Psoas muscle (tissue), 8 donors: ENCODE measurements around the gene SORBS2. TPM values are rescaled to one million over a fixed set of nuclear protein-coding genes. Genes with fewer than 3 reads are reported as not detected.
A peak's percentile ranks its signal among the peaks of the same experiment; 100 is the strongest.

ENCODE experiments used
- ATAC-seq, 4 donors: fragments of 200-7000 bp; cut with Tn5 transposase; one replicate each; pipeline ENCODE4 v1.9.1; 2020; ENCODE audit warnings: moderate library complexity in 3 of 4, mild to moderate bottlenecking in 2 of 4
- DNase-seq, 2 donors: peaks; one replicate each; pipeline ENCODE4 v3.0.0-alpha.2; 2020
- H3K27ac ChIP-seq: fragments of 200-600 bp; one replicate; pipeline ENCODE4 v1.8.0; 2022
- H3K27me3 ChIP-seq, 3 donors: fragments of 200-600 bp in 1 of 3; one replicate each; pipeline versions ENCODE4 v1.6.1 to v1.8.0; 2013 to 2022; ENCODE audit warnings: low read length in 2 of 3, mild to moderate bottlenecking in 2 of 3, moderate library complexity in 1 of 3; ENCODE audit not compliant: insufficient read depth in 3 of 3
- H3K36me3 ChIP-seq, 2 donors: fragments of 200-600 bp in 1 of 2; one replicate each; pipeline versions ENCODE4 v1.6.1 to v1.8.0; 2013 to 2022; ENCODE audit warnings: low read depth in 1 of 2, mild to moderate bottlenecking in 1 of 2, moderate library complexity in 1 of 2; ENCODE audit not compliant: insufficient read depth in 1 of 2
- H3K4me1 ChIP-seq: fragments of 200-600 bp; one replicate; pipeline ENCODE4 v1.8.0; 2022
- H3K4me3 ChIP-seq: fragments of 200-600 bp; one replicate; pipeline ENCODE4 v1.8.0; 2022; ENCODE audit warnings: mild to moderate bottlenecking
- H3K9me3 ChIP-seq: fragments of 200-600 bp; one replicate; pipeline ENCODE4 v1.8.0; 2022
- WGBS, 3 donors: extraction: QIAGEN DNeasy Blood & Tissue Kit; methylation state at CpG; one replicate each; pipeline versions ENCODE4 v1.1.6 to v1.1.7; 2013; 5-methylcytosine and 5-hydroxymethylcytosine counted together
- intact Hi-C, 2 donors: fragments of 100-400 bp; cut with DNase I; formaldehyde crosslinking; loops; one replicate each; pipeline versions ENCODE4 v1.11.0 to v1.14.2; 2022
- polyA plus RNA-seq, 3 donors: library from polyadenylated mRNA; stranded (reverse); fragments of 200-250 nt; gene quantifications; one replicate each; pipeline ENCODE4 v1.2.3, GENCODE V29; 2013
- total RNA-seq, 4 donors: library from RNA; stranded (reverse); fragmentation: NEBNext Ultra II Directional in 2 of 4; extraction: Animal tissue kit (Norgen Biotek cat#: 25700) in 2 of 4; gene quantifications; one replicate each; pipeline versions ENCODE4 v1.2.1 to v1.2.4, GENCODE V29; 2021 to 2023
- TF ChIP-seq, protein P1 (sequence below): fragments of 200-600 bp; IDR thresholded peaks from one replicate; pipeline ENCODE4 v1.8.0; 2022; ENCODE audit warnings: antibody characterized with exemption
- donor health status: healthy with polysubstance abuse.
- donor health status: DM: no; HTN: no; CAD: no; lungs with moderate emphysema.
- donor health status: Bipolar disorder and iron deficiency.
- donor health status: healthy.
- donor health status: DM: yes; HTN: yes; CAD: no.
- donor health status: DM: no; HTN: no; CAD: no.
- donor health status: DM: no; HTN: no; CAD: no.
- donor health status: DM: yes; HTN: yes; CAD: no.

The SORBS2 gene
- total and polyA plus RNA-seq, 7 donors, result 2.5 to 30.4 (median 7.2) TPM

- peak overlapping the region; percentile 18 for H3K4me3 ChIP-seq
- no peaks in the 10 kb centered on the region for H3K9me3 ChIP-seq
- TF ChIP-seq, protein P1, sequence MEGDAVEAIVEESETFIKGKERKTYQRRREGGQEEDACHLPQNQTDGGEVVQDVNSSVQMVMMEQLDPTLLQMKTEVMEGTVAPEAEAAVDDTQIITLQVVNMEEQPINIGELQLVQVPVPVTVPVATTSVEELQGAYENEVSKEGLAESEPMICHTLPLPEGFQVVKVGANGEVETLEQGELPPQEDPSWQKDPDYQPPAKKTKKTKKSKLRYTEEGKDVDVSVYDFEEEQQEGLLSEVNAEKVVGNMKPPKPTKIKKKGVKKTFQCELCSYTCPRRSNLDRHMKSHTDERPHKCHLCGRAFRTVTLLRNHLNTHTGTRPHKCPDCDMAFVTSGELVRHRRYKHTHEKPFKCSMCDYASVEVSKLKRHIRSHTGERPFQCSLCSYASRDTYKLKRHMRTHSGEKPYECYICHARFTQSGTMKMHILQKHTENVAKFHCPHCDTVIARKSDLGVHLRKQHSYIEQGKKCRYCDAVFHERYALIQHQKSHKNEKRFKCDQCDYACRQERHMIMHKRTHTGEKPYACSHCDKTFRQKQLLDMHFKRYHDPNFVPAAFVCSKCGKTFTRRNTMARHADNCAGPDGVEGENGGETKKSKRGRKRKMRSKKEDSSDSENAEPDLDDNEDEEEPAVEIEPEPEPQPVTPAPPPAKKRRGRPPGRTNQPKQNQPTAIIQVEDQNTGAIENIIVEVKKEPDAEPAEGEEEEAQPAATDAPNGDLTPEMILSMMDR, result no peak
- peak; percentile 57 to 66 for DNase-seq
- H3K27me3 ChIP-seq, result no peaks in the 10 kb centered on the region
- peak; percentile 87 to 96 (median 90) for ATAC-seq
- no peaks in the 10 kb centered on the region for H3K36me3 ChIP-seq
- 27 to 46% (median 31%) methylated on average over 14 of the region's 14 CpGs for WGBS, 3 donors
- H3K27ac ChIP-seq, result peak overlapping the region; percentile 63
- intact Hi-C loops, result no loop called here
- H3K4me1 ChIP-seq, result peaks cover 6% of the 10 kb centered on the region
Observed at GRCh38 chr4:185542626-185543315, 269.2 kb downstream of the SORBS2 start.

DNA sequence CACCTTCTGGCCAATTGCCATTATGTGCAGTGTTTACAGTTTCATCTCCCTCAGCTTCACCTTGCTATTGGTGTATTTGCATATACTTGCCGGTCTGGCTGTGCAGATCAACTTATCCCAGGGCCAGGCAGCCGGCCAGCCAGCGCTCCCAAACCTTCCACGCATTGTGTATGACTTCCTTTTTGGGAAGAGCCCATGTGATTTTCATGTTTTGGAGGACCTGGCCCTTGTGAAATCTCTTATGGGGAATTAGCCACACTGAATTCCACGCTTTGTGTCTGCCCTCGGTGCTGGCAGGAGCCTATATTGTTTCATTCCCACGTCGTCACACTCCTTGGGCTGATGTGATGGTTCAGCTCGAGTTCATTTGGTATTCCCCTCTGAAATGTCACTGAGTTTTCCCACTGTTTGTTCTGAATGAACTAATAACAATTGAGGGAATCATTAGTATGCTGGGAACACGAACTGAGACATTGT is 270.7 kb downstream of the SORBS2 start:
- H3K36me3 ChIP-seq, result no peaks in the 10 kb centered on the region
- H3K4me1 ChIP-seq, result peaks cover 6% of the 10 kb centered on the region
- H3K4me3 ChIP-seq, result no peak overlapping the region
- DNase-seq, result peak in 1 of 2 donors; percentile 49
- 40 to 47% (median 42%) methylated on average over 10 of the region's 10 CpGs for WGBS, 3 donors
- no peaks in the 10 kb centered on the region for H3K27me3 ChIP-seq
- H3K9me3 ChIP-seq, result no peaks in the 10 kb centered on the region
- no peak for ATAC-seq
- peak overlapping the region; percentile 4 for H3K27ac ChIP-seq
- intact Hi-C loops, result no loop called here
- TF ChIP-seq, protein P1, result no peak

GRCh38 chr4:185540487-185541120 is 271.4 kb downstream of the SORBS2 start:
- TF ChIP-seq, protein P1, result no peak
- DNase-seq (no peak), ATAC-seq (no peak)
- 64 to 69% (median 66%) methylated on average over 3 of the region's 3 CpGs for WGBS, 3 donors
- intact Hi-C loops, result no loop called here
- no peak overlapping the region for H3K27ac ChIP-seq
- no peaks in the 10 kb centered on the region for H3K27me3 ChIP-seq
- no peak overlapping the region for H3K4me3 ChIP-seq
- H3K9me3 ChIP-seq, result no peaks in the 10 kb centered on the region
- H3K36me3 ChIP-seq, result no peaks in the 10 kb centered on the region
- H3K4me1 ChIP-seq, result peaks cover 11% of the 10 kb centered on the region

DNA sequence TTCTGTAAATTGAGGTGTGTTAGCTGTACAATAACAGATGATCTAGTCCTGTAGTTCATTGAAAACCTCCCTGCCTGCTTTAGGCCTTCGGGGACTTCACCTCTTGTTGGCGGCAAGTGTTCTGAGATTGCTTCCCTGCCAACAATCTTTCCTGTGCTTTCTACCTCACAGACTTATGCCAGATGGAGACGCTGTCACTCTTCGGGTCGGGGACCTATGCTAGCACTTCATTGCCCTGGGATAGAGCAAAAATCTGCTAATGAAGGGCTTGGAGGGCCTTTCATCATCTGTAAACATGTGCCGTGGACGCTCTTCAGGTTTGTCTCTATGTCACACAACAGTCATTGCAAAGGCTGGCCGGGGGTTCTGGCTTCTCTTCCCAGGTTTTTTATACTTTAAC is 272.0 kb downstream of the SORBS2 start:
- Histone ChIP-seq H3K4me1 (peaks cover 11% of the 10 kb centered on the region), H3K4me3 (no peak overlapping the region), H3K27ac (no peak overlapping the region), H3K9me3 (no peaks in the 10 kb centered on the region), H3K36me3 (no peaks in the 10 kb centered on the region), H3K27me3 (no peaks in the 10 kb centered on the region)
- TF ChIP-seq, protein P1, result no peak
- DNase-seq, result no peak
- no peak for ATAC-seq
- WGBS, 3 donors, result 74 to 86% (median 82%) methylated on average over 8 of the region's 8 CpGs
- intact Hi-C loops, result no loop called here
